ENCODE data around the gene DNAAF3.

GRCh38 chr19:55153652-55154264 is 12.7 kb downstream of the DNAAF3 start:
- TF ChIP-seq CTCF (IDR thresholded peaks at IDR 0.05) (no peak), POLR2A (IDR thresholded peaks at IDR 0.05) (no peak)

Data from lower leg skin (tissue), 3 donors.